Kidney (tissue), 14 donors: ENCODE results near the gene GATD1. TPM values are rescaled to one million over a fixed set of nuclear protein-coding genes. Genes with fewer than 3 reads are reported as not detected.

Experiments
- DNase-seq, 5 donors: peaks; one replicate each; pipeline ENCODE4 v3.0.0-alpha.2; 2013 to 2020
- FAIRE-seq: peaks from 2 replicates; lab custom pipeline; 2012; peaks lifted over from hg19 to GRCh38; lab: Jason Lieb, UNC
- H3K27ac ChIP-seq, 2 donors: one replicate each; pipeline ENCODE4 v1.7.0; 2013; ENCODE audit warnings: low read depth in 2 of 2, low read length in 2 of 2, inconsistent platforms in 1 of 2
- H3K27me3 ChIP-seq: one replicate; pipeline ENCODE4 v1.7.1; 2013; ENCODE audit warnings: low read length, inconsistent platforms; ENCODE audit not compliant: control insufficient read depth, insufficient read depth
- H3K36me3 ChIP-seq, 3 donors: one replicate each; pipeline versions ENCODE4 v1.7.0 to v1.7.1; 2013; ENCODE audit warnings: low read length in 3 of 3, control low read depth in 1 of 3, inconsistent platforms in 1 of 3; ENCODE audit not compliant: insufficient read depth in 3 of 3, control insufficient read depth in 2 of 3
- H3K4me1 ChIP-seq, 3 donors: one replicate each; pipeline versions ENCODE4 v1.7.0 to v1.7.1; 2013; ENCODE audit warnings: low read length in 3 of 3, inconsistent platforms in 1 of 3, low read depth in 1 of 3; ENCODE audit not compliant: control insufficient read depth in 2 of 3, insufficient read depth in 2 of 3
- H3K4me3 ChIP-seq, 3 donors: one replicate each; pipeline versions ENCODE4 v1.7.0 to v1.8.1; 2013; ENCODE audit warnings: low read length in 3 of 3, control low read depth in 1 of 3, inconsistent platforms in 1 of 3
- H3K9ac ChIP-seq, 3 donors: one replicate each; pipeline versions ENCODE4 v1.7.0 to v1.7.1; 2013; ENCODE audit warnings: low read length in 3 of 3, control low read depth in 1 of 3, inconsistent platforms in 1 of 3
- H3K9me3 ChIP-seq, 3 donors: one replicate each; pipeline versions ENCODE4 v1.7.0 to v1.7.1; 2013; ENCODE audit warnings: low read length in 3 of 3, control low read depth in 1 of 3, inconsistent platforms in 1 of 3; ENCODE audit not compliant: control insufficient read depth in 2 of 3, insufficient read depth in 1 of 3
- CTCF ChIP-seq: IDR thresholded peaks from 3 replicates; pipeline ENCODE4 v1.5.1; 2012; ENCODE audit warnings: mild to moderate bottlenecking, moderate library complexity, borderline replicate concordance; ENCODE audit not compliant: insufficient read depth; ENCODE audit errors: extremely low read depth
- intact Hi-C: fragments of 100-400 bp; cut with DNase I; formaldehyde crosslinking; loops from one replicate; pipeline ENCODE4 v1.11.1; 2022
- polyA plus RNA-seq: library from polyadenylated mRNA; stranded (reverse); fragments of 350-450 nt; fragmentation: Illumina TruSeq; extraction: RNeasy Lipid Tissue Mini Kit (QIAGEN cat#74804); gene quantifications from one replicate; pipeline ENCODE4 v1.2.3, GENCODE V29; 2014; ENCODE audit warnings: low read depth, low replicate concordance; ENCODE audit not compliant: insufficient read depth
- total RNA-seq: library from RNA; stranded (reverse); fragmentation: NEBNext Ultra II Directional; extraction: Animal tissue kit (Norgen Biotek cat#: 25700); gene quantifications from one replicate; pipeline ENCODE4 v1.2.1, GENCODE V29; 2021
- donor health status: control.
- donor health status: control.
- donor health status: control.
- donor health status: control.
- donor health status: control.
- donor health status: DM: yes; HTN: yes; CAD: no.
- donor health status: Normal renal cell carcinoma (clear cell type).

Gene GATD1
- total and polyA plus RNA-seq, 2 donors from 2014 or later: 38.3 to 66.2 TPM

- H3K4me1 ChIP-seq: peaks cover 0 to 44% (median 32%) of the 10 kb centered on the region in 3 donors
- no peak overlapping the region for H3K9ac ChIP-seq
- FAIRE-seq: no peak
- no peak overlapping the region for H3K27ac ChIP-seq
- intact Hi-C loops: no loop called here
- DNase-seq: peak in 3 of 5 donors; percentile 61 to 86 (median 66)
- no peaks in the 10 kb centered on the region for H3K9me3 ChIP-seq
- H3K36me3 ChIP-seq: peaks cover 0 to 4% (median 0%) of the 10 kb centered on the region in 3 donors
- no peaks in the 10 kb centered on the region for H3K27me3 ChIP-seq
- H3K4me3 ChIP-seq: no peak overlapping the region
- TF ChIP-seq CTCF: no peak
Measured at GRCh38 chr11:824292-824880, 47.1 kb upstream of the GATD1 start.

GRCh38 chr11:823441-824291 is 46.4 kb upstream of the GATD1 start:
- Histone ChIP-seq H3K9me3 (no peaks in the 10 kb centered on the region), H3K4me3 (no peak overlapping the region), H3K27me3 (no peaks in the 10 kb centered on the region), H3K27ac (no peak overlapping the region), H3K9ac (no peak overlapping the region), H3K4me1 (peaks cover 0 to 39% (median 27%) of the 10 kb centered on the region in 3 donors), H3K36me3 (peaks cover 0 to 4% (median 0%) of the 10 kb centered on the region in 3 donors)
- no peak for TF ChIP-seq CTCF
- intact Hi-C loops: no loop called here
- no peak for FAIRE-seq
- DNase-seq: no peak

GRCh38 chr11:821512-822371 is 44.5 kb upstream of the GATD1 start:
- intact Hi-C loops: no loop called here
- Histone ChIP-seq H3K9ac (peak overlapping the region in 1 of 3 donors; percentile 82), H3K36me3 (peaks cover 0 to 4% (median 0%) of the 10 kb centered on the region in 3 donors), H3K9me3 (no peaks in the 10 kb centered on the region), H3K4me3 (peak overlapping the region in 2 of 3 donors; percentile 7 to 84), H3K4me1 (peaks cover 0 to 29% (median 22%) of the 10 kb centered on the region in 3 donors), H3K27ac (peak overlapping the region; percentile 85 to 90), H3K27me3 (no peaks in the 10 kb centered on the region)
- FAIRE-seq: no peak
- no peak for DNase-seq
- TF ChIP-seq CTCF: no peak
